GM19328 (cell line): ENCODE measurements around the gene C2CD4B.

Experiments used
- ATAC-seq: cut with Tn5 transposase; IDR thresholded peaks from one replicate; pipeline ENCODE4 v1.9.1; 2021; ENCODE audit warnings: mild to moderate bottlenecking, moderate library complexity; ENCODE audit not compliant: unreplicated experiment

Gene C2CD4B

GRCh38 chr15:62165104-62165792 lies at the start of gene C2CD4B:
TSS of gene C2CD4B (minus strand) at chr15:62165285. CDS start at chr15:62164984, 301 bp downstream.
- no peak for ATAC-seq

DNA sequence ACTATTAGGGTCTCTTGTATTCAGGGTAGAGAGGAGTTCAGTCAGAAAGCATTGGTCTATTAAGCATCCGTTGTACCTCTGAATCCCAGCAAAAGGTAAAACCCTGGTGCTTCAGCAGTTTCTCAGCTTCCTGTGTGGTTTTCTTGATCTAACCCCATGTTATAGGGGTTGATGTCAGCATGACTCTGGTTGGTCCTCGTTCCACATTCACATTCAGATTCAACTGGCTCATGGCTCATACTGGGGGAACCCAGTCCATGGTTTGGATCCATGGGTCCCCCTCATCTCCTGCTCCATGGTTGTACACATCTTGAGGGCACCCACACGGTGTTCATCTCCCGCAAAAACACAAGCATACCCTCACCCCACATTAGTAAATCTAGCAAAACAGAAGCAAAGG lies 47.7 kb upstream of the C2CD4B start:
- no peak for ATAC-seq

DNA sequence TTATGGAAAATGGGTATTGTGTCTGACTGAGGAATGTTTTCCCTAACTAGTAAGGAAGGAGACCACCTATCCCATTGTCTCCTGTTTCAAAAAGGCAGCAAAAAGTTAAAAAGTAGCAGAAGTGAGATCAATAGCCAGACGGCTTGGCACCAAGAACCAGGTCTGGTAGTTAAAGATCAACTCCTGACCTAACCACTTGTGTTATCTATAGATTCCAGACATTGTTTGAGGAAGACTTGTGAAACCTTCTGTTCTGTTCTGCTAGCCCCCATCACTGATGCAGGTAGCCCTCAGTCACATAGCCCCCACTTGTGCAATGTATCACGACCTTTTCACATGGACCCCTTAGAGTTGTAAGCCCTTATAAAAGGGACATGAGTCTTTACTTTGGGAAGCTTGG lies 46.3 kb upstream of the C2CD4B start:
- ATAC-seq: no peak

- ATAC-seq: no peak
Observed at GRCh38 chr15:62209821-62210220, 44.7 kb upstream of the C2CD4B start.

GRCh38 chr15:62209322-62209721 lies 44.2 kb upstream of the C2CD4B start:
- ATAC-seq: no peak

DNA sequence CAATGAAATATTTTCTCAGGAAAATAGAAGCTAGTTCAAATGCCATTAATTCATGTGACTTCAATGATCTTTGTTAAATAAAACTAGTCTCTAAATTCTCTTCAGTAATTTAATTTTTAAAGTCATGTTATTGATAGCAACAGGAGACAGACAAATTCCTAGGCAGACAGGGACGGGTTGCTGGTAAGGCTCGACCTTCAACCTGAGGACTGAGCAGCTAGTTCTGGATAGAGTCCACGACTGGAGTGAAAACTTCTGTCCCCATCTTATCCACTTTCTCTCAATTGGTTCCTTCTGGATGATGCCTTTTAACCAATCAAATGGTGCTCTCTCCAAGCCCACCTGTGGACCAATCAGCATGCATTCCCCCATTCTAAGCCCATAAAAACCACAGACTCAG lies 43.8 kb upstream of the C2CD4B start:
- ATAC-seq: no peak

- ATAC-seq: no peak
Observed at GRCh38 chr15:62208367-62208766, 43.3 kb upstream of the C2CD4B start.

DNA sequence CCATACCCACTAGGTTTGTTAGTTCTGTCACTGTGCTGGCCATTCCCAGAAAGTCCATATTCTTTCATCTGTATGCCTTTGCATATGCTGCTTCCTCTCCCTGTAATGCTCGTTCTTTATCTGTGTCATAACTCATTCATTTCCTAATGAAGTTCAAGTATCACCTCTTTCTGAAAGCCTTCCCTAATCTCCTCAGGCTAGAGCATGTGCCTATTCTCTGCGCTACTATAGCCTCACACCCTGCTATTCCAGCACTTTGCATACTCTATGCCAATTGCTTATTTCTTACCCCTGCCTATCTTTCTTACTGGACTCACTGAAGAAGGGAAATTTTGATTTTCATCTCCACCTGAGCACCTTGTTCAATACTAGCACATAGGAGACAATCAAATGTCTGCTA lies 25.6 kb upstream of the C2CD4B start:
- no peak for ATAC-seq

- ATAC-seq: no peak
Observed at GRCh38 chr15:62190274-62190673, 25.2 kb upstream of the C2CD4B start.

GRCh38 chr15:62188744-62189143 lies 23.7 kb upstream of the C2CD4B start:
- ATAC-seq: no peak

DNA sequence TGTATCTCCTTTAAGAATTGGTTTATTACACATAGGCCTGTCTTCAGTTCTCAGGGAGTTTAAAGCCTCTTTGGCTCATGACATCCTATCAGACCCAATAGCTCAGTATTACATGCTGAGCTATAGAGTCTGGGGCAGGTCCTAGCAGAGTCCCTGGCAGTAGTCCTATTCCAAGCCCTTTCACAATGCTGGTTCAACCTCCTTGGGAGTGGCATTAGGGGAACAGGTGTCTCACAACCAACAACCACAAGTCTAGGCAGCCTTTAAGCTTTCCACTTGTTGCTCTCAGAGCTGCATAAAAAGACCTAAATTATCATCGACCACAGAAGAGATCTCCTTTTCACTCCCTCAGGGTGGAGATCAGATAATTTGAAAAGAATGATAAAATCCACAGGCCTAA lies 22.8 kb upstream of the C2CD4B start:
- no peak for ATAC-seq

- ATAC-seq: no peak
Observed at GRCh38 chr15:62187425-62187824, 22.3 kb upstream of the C2CD4B start.

GRCh38 chr15:62186578-62186977 lies 21.5 kb upstream of the C2CD4B start:
- no peak for ATAC-seq

DNA sequence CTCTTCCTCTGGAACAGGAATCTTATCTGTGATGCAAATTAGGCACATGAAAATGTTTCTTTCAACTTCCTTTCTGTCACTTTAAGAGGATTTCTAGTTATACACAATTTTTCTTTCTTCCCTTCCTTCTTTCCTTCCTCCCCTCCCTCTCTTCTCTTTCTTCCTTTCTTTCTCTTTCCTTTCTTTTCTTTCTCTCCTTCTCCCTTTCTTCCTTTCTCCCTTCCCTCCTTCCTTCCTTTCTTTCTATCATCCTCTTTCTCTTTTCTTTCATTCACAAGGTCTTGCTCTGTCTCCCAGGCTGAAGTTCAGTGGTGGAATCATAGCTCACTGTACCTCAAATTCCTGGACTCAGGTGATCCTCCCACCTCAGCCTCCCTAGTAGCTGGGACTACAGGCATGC lies 18.0 kb upstream of the C2CD4B start:
- no peak for ATAC-seq

- ATAC-seq: no peak
Observed at GRCh38 chr15:62173215-62173614, 8.1 kb upstream of the C2CD4B start.

DNA sequence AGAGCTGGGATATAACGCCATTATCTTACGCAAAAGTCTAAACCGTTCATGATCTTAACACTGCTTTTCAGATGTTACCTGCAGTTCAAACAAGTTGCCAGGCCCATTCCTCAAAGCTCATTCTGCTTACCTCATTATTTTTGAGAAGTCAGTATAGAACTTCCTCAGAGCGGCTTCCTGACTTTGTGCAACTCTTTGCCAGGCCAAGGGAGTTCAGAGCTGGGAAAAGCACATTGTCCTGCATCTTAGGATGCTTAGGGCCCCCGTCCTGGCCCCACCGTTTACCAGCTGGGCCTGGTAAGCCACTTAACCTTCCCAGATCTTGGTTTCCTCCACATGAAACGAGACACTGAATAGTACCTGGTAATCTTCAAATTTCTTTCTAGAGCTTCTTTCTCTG lies 6.8 kb upstream of the C2CD4B start:
- no peak for ATAC-seq

GRCh38 chr15:62165793-62166375 lies 799 bp upstream of the C2CD4B start:
- no peak for ATAC-seq

DNA sequence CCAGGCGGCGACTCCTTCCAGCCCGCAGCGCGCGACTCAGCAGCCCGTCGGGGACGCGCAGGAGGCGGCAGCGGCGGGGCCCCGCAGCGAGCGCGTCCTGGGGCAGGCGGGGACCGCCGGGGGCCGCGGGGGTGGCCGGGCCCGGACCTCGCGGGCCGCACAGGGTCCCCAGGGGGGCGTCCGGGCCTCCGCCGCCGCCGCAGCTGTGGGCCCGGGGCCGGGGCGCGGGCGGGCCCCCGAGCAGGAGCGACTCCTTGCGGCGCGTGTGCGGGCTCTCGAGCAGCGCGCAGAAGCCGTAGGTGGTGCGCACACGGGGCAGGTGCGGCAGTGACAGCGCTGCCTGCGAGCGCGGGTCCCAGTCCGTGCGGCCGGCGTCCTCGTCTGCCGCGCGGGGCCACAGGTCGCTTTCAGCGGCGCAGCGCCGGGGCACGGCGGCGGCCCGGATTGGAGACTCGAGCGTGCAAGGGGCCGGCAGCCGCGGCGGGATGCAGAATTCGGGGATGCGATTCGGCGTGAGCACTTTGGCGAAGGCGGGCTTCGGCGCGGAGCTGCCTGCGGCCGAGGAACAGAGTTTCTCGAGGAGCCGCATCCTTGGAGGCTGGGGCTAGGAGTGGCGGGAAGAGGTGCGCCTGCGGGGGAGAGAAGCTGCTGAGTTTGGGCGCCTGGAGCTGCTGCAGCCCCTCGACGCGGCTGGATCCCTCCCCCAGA lies 535 bp downstream of the C2CD4B start:
- no peak for ATAC-seq

DNA sequence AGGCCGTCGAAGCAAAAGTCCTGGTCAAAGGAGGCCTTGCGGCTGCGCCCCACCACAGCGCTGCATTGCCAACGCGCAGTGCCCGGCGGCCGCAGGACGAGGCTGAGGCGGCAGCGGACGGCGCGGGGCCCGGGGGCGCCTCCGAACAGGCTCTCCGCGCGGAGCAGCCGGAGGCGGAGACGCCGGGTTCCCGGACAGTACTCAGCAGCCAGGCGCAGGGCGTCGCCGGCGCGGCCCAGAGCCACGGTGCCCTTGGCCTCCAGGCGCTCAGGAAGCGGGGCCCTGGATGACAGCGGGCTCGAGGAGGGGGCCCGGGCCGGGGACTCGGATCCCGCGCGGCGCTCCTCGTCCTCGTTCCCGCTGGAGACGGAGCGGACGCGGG lies 1.1 kb downstream of the C2CD4B start:
- no peak for ATAC-seq

DNA sequence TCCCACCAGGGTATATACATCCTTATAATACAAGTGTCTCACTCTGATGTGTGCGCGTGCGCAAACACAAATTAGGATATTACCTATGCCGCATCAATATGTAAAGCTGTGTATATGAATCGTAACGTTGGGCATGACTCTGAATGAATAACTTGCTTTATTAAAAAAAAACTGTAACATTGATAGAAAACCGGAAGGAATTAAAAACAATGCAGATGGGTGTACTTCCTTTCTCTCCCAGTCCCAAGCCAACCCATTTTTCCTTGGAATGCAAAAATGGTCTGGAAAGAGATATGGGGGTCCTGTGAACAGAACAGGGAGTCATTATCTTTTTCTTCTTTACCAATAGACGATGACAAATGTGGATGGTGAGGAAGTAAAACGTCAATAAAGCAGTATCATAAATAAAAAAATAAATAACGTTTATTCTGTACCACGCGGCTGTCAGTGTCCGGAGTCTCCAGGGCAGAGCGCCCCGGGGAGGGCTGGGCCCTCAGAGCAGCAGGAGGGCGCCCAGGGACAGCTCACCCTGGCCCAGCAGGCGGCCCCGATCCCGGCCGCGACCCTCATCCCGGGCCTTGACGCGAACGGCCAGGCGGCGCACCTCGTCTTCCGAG lies 1.6 kb downstream of the C2CD4B start:
- ATAC-seq: no peak

DNA sequence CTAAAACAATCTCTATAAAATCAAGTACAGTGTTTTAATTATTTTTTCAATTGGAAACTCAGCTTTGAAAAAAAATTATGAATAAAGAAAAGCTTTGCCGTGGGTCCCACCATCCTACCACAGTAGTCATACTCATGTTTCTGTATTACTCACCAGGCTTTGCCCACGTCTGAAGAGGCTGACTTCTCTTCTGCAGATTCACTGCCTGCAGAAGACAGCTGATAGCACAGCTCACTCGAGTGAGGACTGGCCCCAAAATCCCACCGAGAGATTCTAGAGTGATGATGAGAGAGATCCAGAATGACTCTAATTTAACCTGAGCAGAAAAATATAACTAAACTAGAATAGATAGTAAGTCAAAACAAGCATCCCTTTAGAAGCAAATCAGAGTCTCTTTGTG lies 11.9 kb downstream of the C2CD4B start:
- no peak for ATAC-seq

- no peak for ATAC-seq
Observed at GRCh38 chr15:62150445-62150844, 14.6 kb downstream of the C2CD4B start.
